A549 (cell line): ENCODE data around the gene TYW1B.

Experiments
- KDM1A ChIP-seq: fragments of 200-600 bp; sonication (generic); IDR thresholded peaks from 2 replicates; pipeline ENCODE4 v1.6.1; 2016; ENCODE audit warnings: low read depth, mild to moderate bottlenecking
- PHF8 ChIP-seq: fragments of 200-600 bp; sonication (generic); IDR thresholded peaks from 2 replicates; pipeline ENCODE4 v1.6.1; 2016; ENCODE audit warnings: low read depth, mild to moderate bottlenecking, antibody characterized with exemption, moderate library complexity, borderline replicate concordance
- POLR2A ChIP-seq: IDR thresholded peaks from 2 replicates; pipeline ENCODE4 v1.6.1; 2012; ENCODE audit warnings: mild to moderate bottlenecking, low read length
- RFX5 ChIP-seq: fragments of 450-650 bp; IDR thresholded peaks from 2 replicates; pipeline ENCODE4 v1.7.1; 2014; ENCODE audit warnings: antibody characterized with exemption, mild to moderate bottlenecking, moderate library complexity

GRCh38 chr7:72793791-72794190 is 34.2 kb downstream of the TYW1B start:
- TF ChIP-seq RFX5 (no peak), KDM1A (no peak), POLR2A (no peak), PHF8 (no peak)
